GM12878 (cell line): ENCODE data around the gene DIDO1. TPM values are rescaled to one million over a fixed set of nuclear protein-coding genes. Genes with fewer than 3 reads are reported as not detected.

Experiments
- DPF2 ChIP-seq: fragments of 450-650 bp; IDR thresholded peaks from 2 replicates; pipeline ENCODE4 v1.6.1; 2017; ENCODE audit warnings: mild to moderate bottlenecking
- HDGF ChIP-seq: fragments of 450-650 bp; IDR thresholded peaks from 2 replicates; pipeline ENCODE4 v1.6.1; 2016; ENCODE audit warnings: antibody characterized with exemption
- IRF4 ChIP-seq: IDR thresholded peaks from 2 replicates; pipeline ENCODE4 v1.6.1; 2011; ENCODE audit warnings: low read depth, low read length
- NBN ChIP-seq: fragments of 450-650 bp; IDR thresholded peaks from 2 replicates; pipeline ENCODE4 v1.6.1; 2016
- NR2F1 ChIP-seq: fragments of 450-650 bp; conservative IDR thresholded peaks from 2 replicates; pipeline ENCODE4 v1.6.1; 2017; ENCODE audit warnings: mild to moderate bottlenecking
- RAD21 ChIP-seq: IDR thresholded peaks from 2 replicates; pipeline ENCODE4 v1.6.1; 2011; ENCODE audit warnings: mild to moderate bottlenecking, low read depth, low read length, moderate library complexity; ENCODE audit not compliant: insufficient read depth
- SP1 ChIP-seq: IDR thresholded peaks from one replicate; pipeline ENCODE4 v1.6.1; 2011; ENCODE audit warnings: low read depth, low read length
- polyA plus RNA-seq, 11 experiments: library from polyadenylated mRNA; depleted of rRNA in 4 of 11; unstranded in 6 of 11; stranded (reverse) in 5 of 11; fragments of >200 nt; fragmentation: Nextera tagmentation in 4 of 11; fragmentation: Illumina TruSeq in 1 of 11; extraction: Ambion mirVana in 4 of 11; extraction: Trizol in 1 of 11; gene quantifications; 1 replicate in 1 of 11; 2 replicates in 10 of 11; pipeline versions ENCODE4 v1.2.1 to v1.2.3, GENCODE V29; 2011 to 2016; ENCODE audit warnings: inconsistent platforms in 2 of 11, missing spikeins in 2 of 11, low read depth in 1 of 11
- total RNA-seq, 4 experiments: library from RNA; depleted of rRNA in 3 of 4; stranded (reverse); fragments of >200 nt in 3 of 4; fragmentation: Illumina TruSeq in 1 of 4; extraction: Trizol in 1 of 4; gene quantifications; 2 replicates each; pipeline versions ENCODE4 v1.2.1 to v1.2.3, GENCODE V29; 2013 to 2021
- TF ChIP-seq, protein P1 (sequence below): IDR thresholded peaks from 2 replicates; pipeline ENCODE4 v1.6.1; 2012; ENCODE audit warnings: mild to moderate bottlenecking, low read depth, low read length
- TF ChIP-seq, protein P2 (sequence below): fragments of 450-650 bp; formaldehyde crosslinking; IDR thresholded peaks from 2 replicates; pipeline ENCODE4 v1.4.0; 2020; ENCODE audit warnings: mild to moderate bottlenecking, moderate library complexity
- TF ChIP-seq, protein P3 (sequence below): fragments of 450-650 bp; IDR thresholded peaks from 2 replicates; pipeline ENCODE4 v1.6.1; 2016; ENCODE audit warnings: mild to moderate bottlenecking, moderate library complexity, borderline replicate concordance
- TF ChIP-seq, protein P4 (sequence below): fragments of 450-650 bp; IDR thresholded peaks from 2 replicates; pipeline ENCODE4 v1.6.1; 2017; ENCODE audit warnings: mild to moderate bottlenecking, moderate library complexity

Gene DIDO1
- total and polyA plus RNA-seq, 10 of the 15 experiments (the other 5 are each of a cell fraction or from before 2014, with no cell fraction given): 5.5 to 56.4 (median 38.4) TPM

DNA sequence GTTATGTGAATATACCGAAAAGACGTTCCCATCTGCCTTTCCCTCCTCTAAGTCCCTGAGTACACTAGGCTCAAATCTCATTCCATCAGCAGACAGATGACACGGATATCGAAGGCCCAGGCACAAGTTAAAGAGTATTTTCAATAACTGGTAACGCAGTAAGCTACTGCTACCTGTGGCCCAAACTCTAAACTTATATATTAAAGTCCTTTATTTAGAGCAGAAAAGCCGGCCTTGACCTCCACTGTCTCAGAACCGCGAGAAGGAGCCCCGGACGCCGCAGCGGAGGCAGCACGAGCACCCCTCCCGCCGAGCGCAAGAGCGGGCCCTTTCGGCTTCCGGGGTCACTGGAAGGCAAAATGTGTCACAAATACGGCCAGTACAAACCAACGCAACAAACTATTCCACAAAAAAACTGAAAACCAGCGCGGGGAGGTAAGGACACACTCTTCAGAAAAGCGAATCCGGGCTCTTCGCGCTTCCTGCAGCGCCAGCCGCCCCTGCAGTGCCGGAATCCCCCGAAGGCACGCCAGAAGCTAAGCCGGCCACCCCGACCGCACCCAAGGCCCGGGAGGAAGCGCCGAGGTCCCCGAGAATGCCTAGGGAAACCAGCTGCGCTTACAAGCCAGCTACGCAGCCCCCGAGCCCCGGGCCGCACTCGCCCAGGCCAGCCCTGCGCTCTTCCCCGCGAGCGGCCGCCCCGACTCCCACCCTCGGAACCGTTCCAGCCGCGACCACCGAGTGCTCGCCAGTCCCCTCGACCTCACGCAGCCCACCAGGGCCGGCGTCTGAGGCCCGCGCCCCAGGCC, 681 bp downstream of the DIDO1 start (continued):
- TF ChIP-seq, protein P1, sequence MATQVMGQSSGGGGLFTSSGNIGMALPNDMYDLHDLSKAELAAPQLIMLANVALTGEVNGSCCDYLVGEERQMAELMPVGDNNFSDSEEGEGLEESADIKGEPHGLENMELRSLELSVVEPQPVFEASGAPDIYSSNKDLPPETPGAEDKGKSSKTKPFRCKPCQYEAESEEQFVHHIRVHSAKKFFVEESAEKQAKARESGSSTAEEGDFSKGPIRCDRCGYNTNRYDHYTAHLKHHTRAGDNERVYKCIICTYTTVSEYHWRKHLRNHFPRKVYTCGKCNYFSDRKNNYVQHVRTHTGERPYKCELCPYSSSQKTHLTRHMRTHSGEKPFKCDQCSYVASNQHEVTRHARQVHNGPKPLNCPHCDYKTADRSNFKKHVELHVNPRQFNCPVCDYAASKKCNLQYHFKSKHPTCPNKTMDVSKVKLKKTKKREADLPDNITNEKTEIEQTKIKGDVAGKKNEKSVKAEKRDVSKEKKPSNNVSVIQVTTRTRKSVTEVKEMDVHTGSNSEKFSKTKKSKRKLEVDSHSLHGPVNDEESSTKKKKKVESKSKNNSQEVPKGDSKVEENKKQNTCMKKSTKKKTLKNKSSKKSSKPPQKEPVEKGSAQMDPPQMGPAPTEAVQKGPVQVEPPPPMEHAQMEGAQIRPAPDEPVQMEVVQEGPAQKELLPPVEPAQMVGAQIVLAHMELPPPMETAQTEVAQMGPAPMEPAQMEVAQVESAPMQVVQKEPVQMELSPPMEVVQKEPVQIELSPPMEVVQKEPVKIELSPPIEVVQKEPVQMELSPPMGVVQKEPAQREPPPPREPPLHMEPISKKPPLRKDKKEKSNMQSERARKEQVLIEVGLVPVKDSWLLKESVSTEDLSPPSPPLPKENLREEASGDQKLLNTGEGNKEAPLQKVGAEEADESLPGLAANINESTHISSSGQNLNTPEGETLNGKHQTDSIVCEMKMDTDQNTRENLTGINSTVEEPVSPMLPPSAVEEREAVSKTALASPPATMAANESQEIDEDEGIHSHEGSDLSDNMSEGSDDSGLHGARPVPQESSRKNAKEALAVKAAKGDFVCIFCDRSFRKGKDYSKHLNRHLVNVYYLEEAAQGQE: no peak
- TF ChIP-seq, protein P2, sequence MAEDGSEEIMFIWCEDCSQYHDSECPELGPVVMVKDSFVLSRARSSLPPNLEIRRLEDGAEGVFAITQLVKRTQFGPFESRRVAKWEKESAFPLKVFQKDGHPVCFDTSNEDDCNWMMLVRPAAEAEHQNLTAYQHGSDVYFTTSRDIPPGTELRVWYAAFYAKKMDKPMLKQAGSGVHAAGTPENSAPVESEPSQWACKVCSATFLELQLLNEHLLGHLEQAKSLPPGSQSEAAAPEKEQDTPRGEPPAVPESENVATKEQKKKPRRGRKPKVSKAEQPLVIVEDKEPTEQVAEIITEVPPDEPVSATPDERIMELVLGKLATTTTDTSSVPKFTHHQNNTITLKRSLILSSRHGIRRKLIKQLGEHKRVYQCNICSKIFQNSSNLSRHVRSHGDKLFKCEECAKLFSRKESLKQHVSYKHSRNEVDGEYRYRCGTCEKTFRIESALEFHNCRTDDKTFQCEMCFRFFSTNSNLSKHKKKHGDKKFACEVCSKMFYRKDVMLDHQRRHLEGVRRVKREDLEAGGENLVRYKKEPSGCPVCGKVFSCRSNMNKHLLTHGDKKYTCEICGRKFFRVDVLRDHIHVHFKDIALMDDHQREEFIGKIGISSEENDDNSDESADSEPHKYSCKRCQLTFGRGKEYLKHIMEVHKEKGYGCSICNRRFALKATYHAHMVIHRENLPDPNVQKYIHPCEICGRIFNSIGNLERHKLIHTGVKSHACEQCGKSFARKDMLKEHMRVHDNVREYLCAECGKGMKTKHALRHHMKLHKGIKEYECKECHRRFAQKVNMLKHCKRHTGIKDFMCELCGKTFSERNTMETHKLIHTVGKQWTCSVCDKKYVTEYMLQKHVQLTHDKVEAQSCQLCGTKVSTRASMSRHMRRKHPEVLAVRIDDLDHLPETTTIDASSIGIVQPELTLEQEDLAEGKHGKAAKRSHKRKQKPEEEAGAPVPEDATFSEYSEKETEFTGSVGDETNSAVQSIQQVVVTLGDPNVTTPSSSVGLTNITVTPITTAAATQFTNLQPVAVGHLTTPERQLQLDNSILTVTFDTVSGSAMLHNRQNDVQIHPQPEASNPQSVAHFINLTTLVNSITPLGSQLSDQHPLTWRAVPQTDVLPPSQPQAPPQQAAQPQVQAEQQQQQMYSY: no peak
- TF ChIP-seq IRF4 (no peak), NR2F1 (peak; percentile 30; the same call in 1 of the 2 replicates), RAD21 (no peak), DPF2 (no peak), SP1 (no peak), HDGF (no peak), NBN (no peak)
- TF ChIP-seq, protein P3, sequence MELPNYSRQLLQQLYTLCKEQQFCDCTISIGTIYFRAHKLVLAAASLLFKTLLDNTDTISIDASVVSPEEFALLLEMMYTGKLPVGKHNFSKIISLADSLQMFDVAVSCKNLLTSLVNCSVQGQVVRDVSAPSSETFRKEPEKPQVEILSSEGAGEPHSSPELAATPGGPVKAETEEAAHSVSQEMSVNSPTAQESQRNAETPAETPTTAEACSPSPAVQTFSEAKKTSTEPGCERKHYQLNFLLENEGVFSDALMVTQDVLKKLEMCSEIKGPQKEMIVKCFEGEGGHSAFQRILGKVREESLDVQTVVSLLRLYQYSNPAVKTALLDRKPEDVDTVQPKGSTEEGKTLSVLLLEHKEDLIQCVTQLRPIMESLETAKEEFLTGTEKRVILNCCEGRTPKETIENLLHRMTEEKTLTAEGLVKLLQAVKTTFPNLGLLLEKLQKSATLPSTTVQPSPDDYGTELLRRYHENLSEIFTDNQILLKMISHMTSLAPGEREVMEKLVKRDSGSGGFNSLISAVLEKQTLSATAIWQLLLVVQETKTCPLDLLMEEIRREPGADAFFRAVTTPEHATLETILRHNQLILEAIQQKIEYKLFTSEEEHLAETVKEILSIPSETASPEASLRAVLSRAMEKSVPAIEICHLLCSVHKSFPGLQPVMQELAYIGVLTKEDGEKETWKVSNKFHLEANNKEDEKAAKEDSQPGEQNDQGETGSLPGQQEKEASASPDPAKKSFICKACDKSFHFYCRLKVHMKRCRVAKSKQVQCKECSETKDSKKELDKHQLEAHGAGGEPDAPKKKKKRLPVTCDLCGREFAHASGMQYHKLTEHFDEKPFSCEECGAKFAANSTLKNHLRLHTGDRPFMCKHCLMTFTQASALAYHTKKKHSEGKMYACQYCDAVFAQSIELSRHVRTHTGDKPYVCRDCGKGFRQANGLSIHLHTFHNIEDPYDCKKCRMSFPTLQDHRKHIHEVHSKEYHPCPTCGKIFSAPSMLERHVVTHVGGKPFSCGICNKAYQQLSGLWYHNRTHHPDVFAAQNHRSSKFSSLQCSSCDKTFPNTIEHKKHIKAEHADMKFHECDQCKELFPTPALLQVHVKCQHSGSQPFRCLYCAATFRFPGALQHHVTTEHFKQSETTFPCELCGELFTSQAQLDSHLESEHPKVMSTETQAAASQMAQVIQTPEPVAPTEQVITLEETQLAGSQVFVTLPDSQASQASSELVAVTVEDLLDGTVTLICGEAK: no peak
- TF ChIP-seq, protein P4, sequence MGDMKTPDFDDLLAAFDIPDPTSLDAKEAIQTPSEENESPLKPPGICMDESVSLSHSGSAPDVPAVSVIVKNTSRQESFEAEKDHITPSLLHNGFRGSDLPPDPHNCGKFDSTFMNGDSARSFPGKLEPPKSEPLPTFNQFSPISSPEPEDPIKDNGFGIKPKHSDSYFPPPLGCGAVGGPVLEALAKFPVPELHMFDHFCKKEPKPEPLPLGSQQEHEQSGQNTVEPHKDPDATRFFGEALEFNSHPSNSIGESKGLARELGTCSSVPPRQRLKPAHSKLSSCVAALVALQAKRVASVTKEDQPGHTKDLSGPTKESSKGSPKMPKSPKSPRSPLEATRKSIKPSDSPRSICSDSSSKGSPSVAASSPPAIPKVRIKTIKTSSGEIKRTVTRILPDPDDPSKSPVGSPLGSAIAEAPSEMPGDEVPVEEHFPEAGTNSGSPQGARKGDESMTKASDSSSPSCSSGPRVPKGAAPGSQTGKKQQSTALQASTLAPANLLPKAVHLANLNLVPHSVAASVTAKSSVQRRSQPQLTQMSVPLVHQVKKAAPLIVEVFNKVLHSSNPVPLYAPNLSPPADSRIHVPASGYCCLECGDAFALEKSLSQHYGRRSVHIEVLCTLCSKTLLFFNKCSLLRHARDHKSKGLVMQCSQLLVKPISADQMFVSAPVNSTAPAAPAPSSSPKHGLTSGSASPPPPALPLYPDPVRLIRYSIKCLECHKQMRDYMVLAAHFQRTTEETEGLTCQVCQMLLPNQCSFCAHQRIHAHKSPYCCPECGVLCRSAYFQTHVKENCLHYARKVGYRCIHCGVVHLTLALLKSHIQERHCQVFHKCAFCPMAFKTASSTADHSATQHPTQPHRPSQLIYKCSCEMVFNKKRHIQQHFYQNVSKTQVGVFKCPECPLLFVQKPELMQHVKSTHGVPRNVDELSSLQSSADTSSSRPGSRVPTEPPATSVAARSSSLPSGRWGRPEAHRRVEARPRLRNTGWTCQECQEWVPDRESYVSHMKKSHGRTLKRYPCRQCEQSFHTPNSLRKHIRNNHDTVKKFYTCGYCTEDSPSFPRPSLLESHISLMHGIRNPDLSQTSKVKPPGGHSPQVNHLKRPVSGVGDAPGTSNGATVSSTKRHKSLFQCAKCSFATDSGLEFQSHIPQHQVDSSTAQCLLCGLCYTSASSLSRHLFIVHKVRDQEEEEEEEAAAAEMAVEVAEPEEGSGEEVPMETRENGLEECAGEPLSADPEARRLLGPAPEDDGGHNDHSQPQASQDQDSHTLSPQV: no peak
